ENCODE results near the gene TPRG1L. TPM values are rescaled to one million over a fixed set of nuclear protein-coding genes. Genes with fewer than 3 reads are reported as not detected.

The TPRG1L gene
- total RNA-seq, 1 donor from 2014 or later, result 19.0 TPM

- no peak for DNase-seq
These were observed 30.0 kb upstream of the TPRG1L start for GRCh38 chr1:3594706-3595377.

DNA sequence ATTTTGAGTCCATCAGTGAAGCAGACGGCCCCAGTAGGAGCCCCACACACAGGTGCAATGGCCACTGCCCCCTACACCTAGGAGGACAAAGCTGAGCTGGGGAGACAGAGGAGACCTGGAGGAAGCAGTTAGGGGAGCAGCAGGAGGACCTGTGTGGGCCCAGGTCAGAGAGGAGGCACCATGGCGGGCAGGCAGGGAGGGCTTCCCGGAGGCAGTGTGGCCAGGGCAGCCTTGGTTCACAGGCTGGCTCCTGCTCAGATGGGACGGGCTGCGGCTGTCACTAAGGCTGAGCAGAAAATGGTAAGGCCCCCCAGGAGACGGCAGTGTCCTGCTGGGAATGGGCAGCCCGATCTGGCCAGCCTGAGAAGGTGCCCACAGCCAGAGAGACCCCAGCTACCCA lies 28.9 kb upstream of the TPRG1L start:
- DNase-seq, result no peak

GRCh38 chr1:3596663-3597598 lies 27.9 kb upstream of the TPRG1L start:
- no peak for DNase-seq

DNA sequence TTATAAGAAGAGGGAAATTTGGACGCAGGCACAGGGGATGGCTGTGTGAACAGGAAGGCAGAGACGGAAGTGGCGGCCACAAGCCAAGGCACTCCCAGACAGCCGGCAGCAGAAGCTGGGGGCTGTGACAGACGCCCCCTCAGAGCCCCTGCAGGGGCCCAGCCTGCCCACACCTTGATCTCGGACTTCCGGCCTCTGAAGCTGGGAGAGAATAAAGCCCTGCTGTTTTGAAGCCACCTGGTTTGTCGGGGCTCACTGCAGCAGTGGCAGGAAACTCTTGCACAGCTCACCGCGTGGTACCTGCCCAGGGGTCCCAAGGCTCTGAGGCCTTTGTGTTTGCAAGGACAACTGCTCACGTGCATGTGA lies 27.2 kb upstream of the TPRG1L start:
- DNase-seq, result no peak

- no peak for DNase-seq
These were observed 26.7 kb upstream of the TPRG1L start for GRCh38 chr1:3598051-3598491.

DNA sequence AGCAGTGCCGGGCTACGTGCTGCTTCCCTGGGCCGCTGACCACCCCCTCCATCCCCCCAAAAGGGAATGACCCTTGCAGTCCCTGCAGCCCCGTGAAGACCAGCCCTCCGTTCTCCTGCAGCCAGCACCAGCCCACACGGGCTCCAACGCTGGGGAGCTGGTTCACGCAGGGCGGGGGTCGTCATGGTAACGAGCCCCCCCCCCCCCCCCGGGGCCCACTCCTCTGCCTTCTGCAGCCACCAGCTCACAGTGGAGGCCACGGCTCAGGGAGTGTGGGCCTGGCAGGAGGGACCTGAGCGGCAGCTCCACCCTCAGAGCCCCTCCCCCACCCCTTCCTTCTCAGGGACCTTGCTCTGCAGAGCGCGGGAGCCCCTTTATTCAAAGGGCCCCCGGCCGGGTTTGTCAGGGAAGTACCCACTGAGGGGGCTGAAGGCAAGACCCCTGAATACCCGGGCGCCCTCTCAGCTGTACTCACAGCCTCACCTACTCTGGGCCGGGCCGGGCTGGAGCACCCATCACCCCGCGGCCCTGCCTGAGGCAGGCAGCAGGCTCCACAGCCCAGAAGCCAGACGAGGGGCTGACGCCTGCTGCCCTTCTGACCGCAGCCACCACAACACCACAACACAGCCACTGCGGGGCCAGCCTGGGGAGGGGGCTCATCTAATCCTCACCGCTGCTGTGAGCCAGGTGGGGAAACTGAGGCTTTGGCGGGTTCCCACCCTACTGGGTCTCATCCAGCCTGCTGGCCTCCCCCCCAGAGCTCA lies 26.1 kb upstream of the TPRG1L start:
- DNase-seq, result no peak

GRCh38 chr1:3599286-3599811 lies 25.5 kb upstream of the TPRG1L start:
- peak; percentile 30 for DNase-seq

DNA sequence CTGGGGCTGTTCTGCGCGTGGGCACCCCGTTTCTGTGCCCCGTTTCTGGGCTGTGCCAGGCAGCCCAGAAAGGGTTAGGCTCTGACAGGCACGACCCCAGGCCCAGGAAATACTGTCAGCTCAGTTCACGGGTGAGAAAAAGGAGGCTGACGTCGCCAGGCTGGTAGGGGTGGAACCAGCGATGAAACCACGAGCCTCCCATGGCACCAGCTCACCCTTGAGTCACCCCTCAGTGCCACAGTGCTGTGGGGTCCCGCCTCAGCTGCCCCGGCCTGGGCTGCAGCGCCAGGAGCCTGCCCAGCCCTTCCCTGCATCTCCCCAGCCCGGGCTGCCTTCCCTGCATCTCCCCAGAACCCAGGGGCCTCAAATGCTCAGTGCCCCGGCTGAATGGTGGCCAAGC lies 25.0 kb upstream of the TPRG1L start:
- DNase-seq, result no peak

GRCh38 chr1:3600354-3600753 lies 24.5 kb upstream of the TPRG1L start:
- DNase-seq, result no peak

DNA sequence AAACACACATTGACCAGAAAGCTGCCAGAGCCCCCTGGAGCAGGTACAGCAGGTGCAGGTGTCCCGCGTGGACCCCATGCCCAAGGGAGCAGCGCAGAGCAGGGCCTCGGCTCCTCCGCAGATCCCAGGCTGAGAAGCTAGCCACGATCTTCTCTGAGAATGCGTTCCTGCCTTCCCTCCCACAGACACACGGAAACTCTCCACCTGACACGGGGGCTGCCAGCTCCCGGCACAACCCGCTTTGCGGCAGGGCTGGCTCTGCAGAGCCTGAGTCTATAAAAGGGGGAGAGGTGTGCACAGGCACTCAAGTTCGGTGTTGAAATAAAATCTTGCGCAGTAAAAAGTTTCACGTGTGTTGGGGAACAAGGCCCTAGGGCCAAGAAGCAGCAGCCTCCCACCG lies 23.1 kb upstream of the TPRG1L start:
- DNase-seq, result no peak

DNA sequence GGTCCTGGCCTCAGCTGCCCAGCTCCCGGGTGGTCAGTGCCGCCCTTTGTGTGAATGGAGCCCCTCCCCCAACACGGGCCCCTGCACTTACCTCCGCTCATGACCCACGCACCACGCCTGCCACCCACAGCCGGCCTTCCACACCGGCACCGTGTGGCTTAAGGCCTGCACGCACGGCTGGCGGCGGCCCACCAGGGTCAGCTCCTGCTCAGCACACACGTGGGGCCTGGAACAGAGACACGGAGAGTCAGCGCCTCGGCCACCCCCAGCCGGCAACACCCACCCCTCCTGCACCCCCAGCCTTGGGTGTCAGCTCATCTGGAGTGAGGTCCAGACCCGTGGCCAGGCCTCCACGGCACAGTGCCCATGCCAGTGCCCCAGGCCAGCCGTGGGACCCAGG lies 22.4 kb upstream of the TPRG1L start:
- DNase-seq, result no peak

- DNase-seq, result no peak
These were observed 21.7 kb upstream of the TPRG1L start for GRCh38 chr1:3603156-3603555.

DNA sequence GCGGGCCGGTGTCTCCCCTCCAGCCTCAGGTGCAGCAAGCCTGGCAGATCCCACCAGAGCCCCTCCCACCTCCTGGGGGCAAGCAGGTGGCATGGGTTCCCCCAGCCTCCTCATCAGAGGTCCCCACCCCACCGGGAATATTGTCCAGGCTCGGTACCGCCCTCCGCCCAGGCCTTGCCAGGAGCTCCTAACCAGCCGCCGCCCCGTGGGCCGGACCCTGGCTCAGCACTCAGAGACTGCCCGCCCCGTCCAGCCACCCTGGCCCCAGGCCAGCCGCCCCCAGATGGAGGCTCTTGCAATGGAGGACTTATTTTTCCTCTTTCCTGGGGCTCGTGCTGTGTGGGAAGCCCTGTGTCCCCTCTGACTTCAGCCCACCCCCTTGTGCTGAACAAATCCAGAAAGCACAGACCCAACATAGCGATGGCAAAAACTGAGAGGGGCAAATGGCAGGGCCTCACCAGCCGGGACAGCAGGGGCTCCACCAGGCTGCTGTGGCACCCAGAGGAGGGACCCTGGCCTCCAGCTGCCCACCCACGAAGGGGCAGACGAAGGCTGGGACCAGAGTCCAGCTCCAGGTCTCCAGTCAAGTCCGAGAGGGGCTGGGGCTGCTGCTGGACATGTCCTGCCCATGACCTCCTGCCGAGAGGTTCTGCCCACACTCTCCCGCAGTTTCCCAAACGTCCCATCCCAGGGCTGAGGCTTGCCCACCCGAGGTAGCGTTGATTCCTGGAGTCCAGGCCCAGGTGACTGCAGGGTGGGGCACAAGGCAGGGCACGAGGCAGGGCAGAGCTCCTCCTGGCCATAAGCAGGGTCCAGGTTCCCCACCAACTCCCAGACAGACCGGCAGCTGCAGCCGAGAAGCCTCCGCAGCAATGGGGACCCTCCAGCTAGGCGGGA lies 21.0 kb upstream of the TPRG1L start:
- no peak for DNase-seq

- DNase-seq, result no peak
These were observed 20.3 kb upstream of the TPRG1L start for GRCh38 chr1:3604468-3604974.

GRCh38 chr1:3604997-3605823 lies 19.6 kb upstream of the TPRG1L start:
- no peak for DNase-seq

GRCh38 chr1:3606779-3607702 lies 17.8 kb upstream of the TPRG1L start:
- DNase-seq, result no peak

- no peak for DNase-seq
These were observed 17.1 kb upstream of the TPRG1L start for GRCh38 chr1:3607703-3608065.

DNA sequence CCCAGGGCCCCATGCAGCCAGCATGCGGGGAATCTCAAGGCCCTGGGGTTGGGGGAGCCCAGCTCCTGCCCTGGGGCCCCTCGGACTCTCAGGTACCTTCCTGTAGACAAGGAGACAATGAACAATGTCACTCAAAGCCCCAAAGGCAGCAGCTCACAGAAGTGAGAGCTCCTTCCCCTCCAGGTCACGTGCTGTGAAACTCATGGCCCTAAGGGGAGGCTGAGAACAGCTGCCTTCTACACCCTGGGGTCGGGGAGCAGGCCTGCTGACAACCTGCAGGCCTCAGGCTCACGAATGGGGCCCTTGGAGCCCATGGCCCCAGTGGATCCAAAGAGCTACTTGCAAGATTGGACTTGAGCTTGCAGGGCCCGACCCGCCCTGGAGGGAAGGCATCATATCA lies 16.7 kb upstream of the TPRG1L start:
- DNase-seq, result no peak

DNA sequence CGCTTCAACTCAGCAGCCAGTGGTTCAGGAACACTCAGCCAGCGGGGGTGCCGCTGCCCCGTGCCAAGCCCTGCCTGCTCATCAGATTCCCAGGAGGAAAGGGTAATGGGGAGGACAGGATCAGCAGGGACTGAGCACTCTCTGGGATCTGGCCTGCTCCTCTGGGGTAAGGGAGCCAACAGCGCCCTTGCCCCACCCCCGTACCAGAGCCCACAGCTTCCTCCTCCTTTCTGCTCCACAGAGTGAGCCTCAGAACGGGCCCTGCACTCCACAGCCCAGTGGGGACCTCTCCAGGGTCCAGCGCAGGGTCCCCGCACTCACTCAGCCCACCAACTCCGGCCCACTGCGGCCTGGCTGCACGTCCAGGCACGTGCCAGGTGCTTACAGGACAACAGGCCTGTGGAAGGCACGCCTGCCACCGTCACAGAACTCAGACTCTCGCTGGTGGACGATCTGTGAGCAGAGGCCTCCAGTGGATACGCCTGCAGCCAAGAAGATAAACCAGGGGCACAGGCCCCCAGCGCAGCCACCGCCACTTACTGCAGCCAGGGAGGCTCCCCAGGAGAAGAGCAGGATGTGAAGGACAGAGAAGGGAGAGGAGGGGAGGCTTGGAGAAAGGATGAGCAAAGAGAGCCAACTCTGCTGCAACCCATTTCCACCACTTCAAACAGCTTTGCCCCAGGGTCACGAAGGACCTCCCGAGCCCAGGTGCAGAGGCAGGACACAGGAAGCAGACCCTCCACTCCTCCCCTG lies 15.6 kb upstream of the TPRG1L start:
- no peak for DNase-seq
